Activated CD4-positive, alpha-beta T cell treated with anti-CD3 and anti-CD28 coated beads, Interleukin-2, Interleukin-4, amounts not matched to agents 100 ng/mL and 50 ng/mL, durations not matched to agents 16 hours and 8 hours (primary cell): ENCODE data around the gene SLC24A4.
"Not testable (repeated sequence)": the region's sequence is repeated elsewhere in the genome, so short reads cannot be mapped to it uniquely, and the experiment has no call there.

Experiments
- DNase-seq: peaks from one replicate; pipeline ENCODE4 v3.0.0-alpha.2; 2020; ENCODE audit warnings: low spot score

The SLC24A4 gene

GRCh38 chr14:92402500-92402899, 79.5 kb downstream of the SLC24A4 start:
- DNase-seq: not testable (repeated sequence)

- DNase-seq: no peak
These were observed 81.1 kb downstream of the SLC24A4 start for GRCh38 chr14:92404018-92404417.

- DNase-seq: no peak
These were observed 81.5 kb downstream of the SLC24A4 start for GRCh38 chr14:92404421-92404820.

GRCh38 chr14:92404938-92405337, 82.0 kb downstream of the SLC24A4 start:
- DNase-seq: no peak

GRCh38 chr14:92407410-92407809, 84.4 kb downstream of the SLC24A4 start:
- no peak for DNase-seq

GRCh38 chr14:92409043-92409442, 86.1 kb downstream of the SLC24A4 start:
- no peak for DNase-seq

GRCh38 chr14:92411135-92411534, 88.2 kb downstream of the SLC24A4 start:
- DNase-seq: no peak

GRCh38 chr14:92411941-92412340, 89.0 kb downstream of the SLC24A4 start:
- no peak for DNase-seq

- no peak for DNase-seq
These were observed 89.9 kb downstream of the SLC24A4 start for GRCh38 chr14:92412912-92413311.

- no peak for DNase-seq
These were observed 90.4 kb downstream of the SLC24A4 start for GRCh38 chr14:92413379-92413778.

- no peak for DNase-seq
These were observed 91.9 kb downstream of the SLC24A4 start for GRCh38 chr14:92414690-92415445.

- no peak for DNase-seq
These were observed 93.0 kb downstream of the SLC24A4 start for GRCh38 chr14:92415969-92416368.

GRCh38 chr14:92416544-92416943, 93.6 kb downstream of the SLC24A4 start:
- DNase-seq: no peak

- no peak for DNase-seq
These were observed 94.8 kb downstream of the SLC24A4 start for GRCh38 chr14:92417759-92418158.

- no peak for DNase-seq
These were observed 98.8 kb downstream of the SLC24A4 start for GRCh38 chr14:92421751-92422150.

GRCh38 chr14:92425101-92425500, 102.1 kb downstream of the SLC24A4 start:
- no peak for DNase-seq

- DNase-seq: no peak
These were observed 103.3 kb downstream of the SLC24A4 start for GRCh38 chr14:92426237-92426636.

- DNase-seq: no peak
These were observed 104.1 kb downstream of the SLC24A4 start for GRCh38 chr14:92427096-92427495.

GRCh38 chr14:92430686-92431085, 107.7 kb downstream of the SLC24A4 start:
- no peak for DNase-seq

- no peak for DNase-seq
These were observed 108.3 kb downstream of the SLC24A4 start for GRCh38 chr14:92431199-92431725.

- DNase-seq: no peak
These were observed 110.4 kb downstream of the SLC24A4 start for GRCh38 chr14:92433407-92433806.

- no peak for DNase-seq
These were observed 112.2 kb downstream of the SLC24A4 start for GRCh38 chr14:92435154-92435553.

- no peak for DNase-seq
These were observed 113.3 kb downstream of the SLC24A4 start for GRCh38 chr14:92436115-92436776.
